Endothelial cell of umbilical vein (primary cell): ENCODE data around the gene PDE6D. TPM values are rescaled to one million over a fixed set of nuclear protein-coding genes. Genes with fewer than 3 reads are reported as not detected.

ENCODE experiments used
- BruUV-seq: library from RNA; stranded (reverse); fragments of 400-500 nt; replicated peaks from 2 replicates; lab custom pipeline; 2021; lab: Mats Ljungman, UMichigan
- CTCF ChIA-PET: fragments of 300-600, 350-600 bp; sonication (Branson Sonifier 250); formaldehyde crosslinking; loops from one replicate; lab custom pipeline; 2021; ENCODE audit warnings: antibody characterized with exemption, inconsistent platforms; lab: Charles Lee
- POLR2A ChIA-PET: fragments of 300-600, 350-600 bp; sonication (Branson Sonifier 250); formaldehyde crosslinking; loops from one replicate; lab custom pipeline; 2021; ENCODE audit warnings: antibody characterized with exemption, inconsistent platforms; lab: Charles Lee
- DNase-seq: peaks from one replicate; pipeline ENCODE4 v3.0.0-alpha.2; 2011; ENCODE audit warnings: low read depth, low spot score
- FAIRE-seq: peaks from 2 replicates; lab custom pipeline; 2011; peaks lifted over from hg19 to GRCh38; lab: Jason Lieb, UNC
- H2AFZ ChIP-seq: 2 replicates; pipeline ENCODE4 v1.6.0; 2012; ENCODE audit warnings: low read depth, low read length, control low read depth, inconsistent platforms
- H3K27ac ChIP-seq: 2 replicates; pipeline ENCODE4 v1.5.1; 2011; ENCODE audit warnings: low read depth, mild to moderate bottlenecking, control low read depth, low read length, moderate library complexity; ENCODE audit not compliant: insufficient read depth
- H3K27me3 ChIP-seq, 2 experiments: 2 replicates each; pipeline versions ENCODE4 v1.6.0 to v1.6.1; 2011; ENCODE audit warnings: low read length in 2 of 2, mixed read lengths in 1 of 2; ENCODE audit not compliant: control insufficient read depth in 2 of 2, insufficient read depth in 2 of 2
- H3K36me3 ChIP-seq, 2 experiments: 2 replicates in 1 of 2; 3 replicates in 1 of 2; pipeline ENCODE4 v1.5.1; 2011; ENCODE audit warnings: low read length in 2 of 2, mild to moderate bottlenecking in 1 of 2, moderate library complexity in 1 of 2; ENCODE audit not compliant: control insufficient read depth in 2 of 2, insufficient read depth in 2 of 2; ENCODE audit errors: extremely low read depth in 1 of 2
- H3K4me1 ChIP-seq: 3 replicates; pipeline ENCODE4 v1.5.1; 2011; ENCODE audit warnings: mild to moderate bottlenecking, low read length; ENCODE audit not compliant: control insufficient read depth, insufficient read depth; ENCODE audit errors: extremely low read depth
- H3K4me2 ChIP-seq: 2 replicates; pipeline ENCODE4 v1.6.1; 2011; ENCODE audit warnings: low read length, control low read depth, mixed read lengths; ENCODE audit not compliant: insufficient read depth
- H3K4me3 ChIP-seq, 3 experiments: fragments of 200-600 bp in 1 of 3; sonication (generic), shearing (Covaris generic) in 1 of 3; replicated peaks in 1 of 3; 2 replicates each; pipeline ENCODE4 v1.5.1; 2011 to 2016; ENCODE audit warnings: control low read depth in 3 of 3, low read length in 3 of 3, mild to moderate bottlenecking in 2 of 3, inconsistent platforms in 1 of 3, low read depth in 1 of 3, moderate library complexity in 1 of 3; ENCODE audit not compliant: insufficient read depth in 1 of 3
- H3K79me2 ChIP-seq: 2 replicates; pipeline ENCODE4 v1.6.0; 2012; ENCODE audit warnings: low read length, inconsistent platforms; ENCODE audit not compliant: control insufficient read depth, insufficient read depth
- H3K9ac ChIP-seq: replicated peaks from 2 replicates; pipeline ENCODE3; 2011; ENCODE audit warnings: low read length, control low read depth; ENCODE audit not compliant: insufficient read depth; ENCODE audit errors: extremely low read depth
- H3K9me1 ChIP-seq: replicated peaks from 3 replicates; pipeline ENCODE4 v1.6.0; 2011; ENCODE audit warnings: mild to moderate bottlenecking, low read length; ENCODE audit not compliant: control insufficient read depth, insufficient read depth; ENCODE audit errors: extremely low read depth
- H3K9me3 ChIP-seq: replicated peaks from 2 replicates; pipeline ENCODE4 v1.5.1; 2012; ENCODE audit warnings: low read length, inconsistent platforms; ENCODE audit not compliant: control insufficient read depth, insufficient read depth
- H4K20me1 ChIP-seq: replicated peaks from 2 replicates; pipeline ENCODE3; 2011; ENCODE audit warnings: mild to moderate bottlenecking, low read length; ENCODE audit not compliant: control insufficient read depth, insufficient read depth; ENCODE audit errors: extremely low read depth
- CTCF ChIP-seq, 2 donors: IDR thresholded peaks; 1 replicate in 1 of 2; 2 replicates in 1 of 2; pipeline ENCODE4 v1.5.1; 2011; ENCODE audit warnings: low read length in 2 of 2, mild to moderate bottlenecking in 2 of 2, moderate library complexity in 2 of 2, control low read depth in 1 of 2, inconsistent platforms in 1 of 2, low read depth in 1 of 2; ENCODE audit not compliant: insufficient read depth in 1 of 2; ENCODE audit errors: extremely low read depth in 1 of 2
- EZH2 ChIP-seq: IDR thresholded peaks from 2 replicates; pipeline ENCODE4 v1.6.1; 2012; ENCODE audit warnings: borderline replicate concordance, low read depth, mild to moderate bottlenecking, moderate library complexity, low read length, inconsistent platforms; ENCODE audit not compliant: severe bottlenecking
- FOS ChIP-seq: IDR thresholded peaks from 2 replicates; pipeline ENCODE4 v1.6.1; 2011; ENCODE audit warnings: mild to moderate bottlenecking, low read length, moderate library complexity, borderline replicate concordance; ENCODE audit not compliant: insufficient read depth
- GATA2 ChIP-seq: IDR thresholded peaks from 2 replicates; pipeline ENCODE4 v1.7.0; 2011; ENCODE audit warnings: low read depth, mild to moderate bottlenecking, moderate library complexity, mixed read lengths, low read length; ENCODE audit not compliant: insufficient read length, insufficient read depth
- JUN ChIP-seq: IDR thresholded peaks from 2 replicates; pipeline ENCODE4 v1.6.1; 2011; ENCODE audit warnings: borderline replicate concordance, low read depth; ENCODE audit not compliant: insufficient read length, insufficient read depth
- MYC ChIP-seq: IDR thresholded peaks from one replicate; pipeline ENCODE4 v1.6.1; 2011; ENCODE audit warnings: mild to moderate bottlenecking, low read depth, low read length
- POLR2A ChIP-seq: IDR thresholded peaks from 2 replicates; pipeline ENCODE4 v1.6.1; 2012; ENCODE audit warnings: low read depth, mild to moderate bottlenecking, control low read depth, low read length
- POLR2AphosphoS5 ChIP-seq: IDR thresholded peaks from 2 replicates; pipeline ENCODE4 v1.6.1; 2012; ENCODE audit warnings: low read depth, mild to moderate bottlenecking, control low read depth, low read length, moderate library complexity; ENCODE audit not compliant: insufficient read depth
- dilution Hi-C: fragments of 300-500 bp; cut with MboI; formaldehyde crosslinking; loops from one replicate; pipeline ENCODE4 v1.15.0; 2019; ENCODE audit warnings: low sequenced_read_pairs; ENCODE audit not compliant: extremely low pct_ligation_motif_present
- intact Hi-C: fragments of 100-400 bp; cut with micrococcal nuclease; formaldehyde crosslinking; loops from one replicate; pipeline ENCODE4 v1.10.0; 2022
- polyA plus RNA-seq, 4 experiments: library from polyadenylated mRNA; depleted of rRNA in 3 of 4; stranded (reverse) in 3 of 4; unstranded in 1 of 4; fragments of >200 nt; gene quantifications; 2 replicates each; pipeline versions ENCODE4 v1.2.1 to v1.2.3, GENCODE V29; 2011 to 2012; ENCODE audit warnings: missing spikeins in 1 of 4
- total RNA-seq: library from RNA; stranded (reverse); gene quantifications from 2 replicates; pipeline ENCODE4 v1.2.3, GENCODE V29; 2021
- TF ChIP-seq, protein P1 (sequence below): IDR thresholded peaks from 2 replicates; pipeline ENCODE4 v1.6.1; 2011; ENCODE audit not compliant: insufficient read depth, insufficient read length

The PDE6D gene
- total and polyA plus RNA-seq, 2 donors (not counting 3 experiments of a cell fraction or from before 2014, with no cell fraction given): 23.8 to 36.8 TPM

DNA sequence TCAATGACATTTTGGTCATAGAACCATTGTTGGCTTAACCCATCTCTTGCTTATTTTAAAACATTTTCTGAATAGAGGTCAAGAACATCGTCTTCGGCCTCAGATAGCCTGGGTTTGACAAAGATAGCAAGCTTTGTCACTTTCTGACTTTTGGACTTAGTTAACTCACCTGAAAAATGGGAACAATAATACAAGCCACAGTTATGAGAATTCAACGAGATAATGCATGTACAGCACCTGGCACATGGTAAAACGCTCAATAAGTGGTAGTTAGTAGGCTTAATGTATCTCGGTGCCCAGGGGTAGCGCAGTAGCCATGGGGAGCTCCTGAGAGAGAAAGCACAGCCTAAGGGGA is 4.7 kb upstream of the PDE6D start:
- Histone ChIP-seq H3K9me1 (no peaks in the 10 kb centered on the region), H4K20me1 (no peaks in the 10 kb centered on the region), H3K9ac (peak overlapping the region; percentile 72), H3K9me3 (no peaks in the 10 kb centered on the region), H3K4me2 (peak overlapping the region; percentile 84), H3K36me3 (peaks cover 3 to 4% of the 10 kb centered on the region in 2 experiments), H2AFZ (peak overlapping the region; percentile 97), H3K27ac (peak overlapping the region; percentile 53), H3K4me1 (peaks cover 27% of the 10 kb centered on the region), H3K79me2 (peaks cover 41% of the 10 kb centered on the region), H3K4me3 (peak overlapping the region; percentile 17 to 84 (median 50)), H3K27me3 (no peaks in the 10 kb centered on the region)
- intact Hi-C loops: loop anchor here (1.0 kb wide), 1 partner anchor 173 kb away; no protein-coding TSS in a partner anchor
- TF ChIP-seq POLR2A: no peak
- TF ChIP-seq, protein P1, sequence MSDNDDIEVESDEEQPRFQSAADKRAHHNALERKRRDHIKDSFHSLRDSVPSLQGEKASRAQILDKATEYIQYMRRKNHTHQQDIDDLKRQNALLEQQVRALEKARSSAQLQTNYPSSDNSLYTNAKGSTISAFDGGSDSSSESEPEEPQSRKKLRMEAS: no peak
- no peak for TF ChIP-seq GATA2
- no peak for TF ChIP-seq EZH2
- TF ChIP-seq JUN: no peak
- no peak for TF ChIP-seq POLR2AphosphoS5
- no peak for TF ChIP-seq FOS
- TF ChIP-seq MYC: no peak
- no peak for TF ChIP-seq CTCF (IDR thresholded peaks at IDR 0.05; ENCODE audit: extremely low read depth in 1 of 2, insufficient read depth in 1 of 2, low read depth in 1 of 2, low read length in 2 of 2)
- ChIA-PET CTCF (interaction anchor here (0.7 to 3.2 kb wide), 7 partner anchors 8 to 111 kb away, joined by 3 to 17 read pairs (median 4); no protein-coding TSS in a partner anchor), POLR2A (no interaction called here)
- BruUV-seq: TSS peak; percentile 57
- dilution Hi-C loops: no loop called here
- FAIRE-seq (peak; percentile 62), DNase-seq (no peak)
